ENCODE data around the gene TUBA1C.

GRCh38 chr12:49297695-49298060 is 32.8 kb downstream of the TUBA1C start:
- TF ChIP-seq EP300 (IDR thresholded peaks at IDR 0.05) = no peak
- no peak for TF ChIP-seq CTCF (IDR thresholded peaks at IDR 0.05)
- TF ChIP-seq POLR2AphosphoS5 (IDR thresholded peaks at IDR 0.05) = no peak
- no peak for TF ChIP-seq POLR2A (IDR thresholded peaks at IDR 0.05)
